GM23338 (cell line): ENCODE measurements around the gene IMPG2. TPM values are rescaled to one million over a fixed set of nuclear protein-coding genes. Genes with fewer than 3 reads are reported as not detected.

Source experiments
- ATAC-seq: fragments of 200-7000 bp; cut with Tn5 transposase; 3 replicates; pipeline ENCODE4 v1.9.1; 2020
- DNase-seq: peaks from one replicate; pipeline ENCODE4 v3.0.0-alpha.2; 2015; ENCODE audit warnings: low spot score
- H2AFZ ChIP-seq: fragments of 200-600 bp; sonication (generic); 2 replicates; pipeline ENCODE4 v1.8.0; 2016; ENCODE audit warnings: antibody characterized with exemption, mild to moderate bottlenecking, moderate library complexity
- H3F3A ChIP-seq: fragments of 200-600 bp; sonication (generic); replicated peaks from 2 replicates; pipeline ENCODE4 v1.8.0; 2017; ENCODE audit warnings: antibody characterized with exemption, mixed run types, low read depth
- H3K27ac ChIP-seq: fragments of 200-600 bp; sonication (generic); 2 replicates; pipeline ENCODE4 v1.6.1; 2016; ENCODE audit warnings: low read depth
- H3K27me3 ChIP-seq: fragments of 200-600 bp; sonication (generic); 2 replicates; pipeline ENCODE4 v1.8.0; 2016; ENCODE audit warnings: mild to moderate bottlenecking, mixed run types, moderate library complexity; ENCODE audit not compliant: insufficient read depth
- H3K36me3 ChIP-seq: fragments of 200-600 bp; sonication (generic); 2 replicates; pipeline ENCODE4 v1.8.0; 2016; ENCODE audit warnings: mild to moderate bottlenecking; ENCODE audit not compliant: insufficient read depth
- H3K4me1 ChIP-seq: fragments of 200-600 bp; sonication (generic); 2 replicates; pipeline ENCODE4 v1.8.0; 2016; ENCODE audit warnings: mild to moderate bottlenecking, moderate library complexity; ENCODE audit not compliant: insufficient read depth
- H3K4me2 ChIP-seq: fragments of 200-600 bp; sonication (generic); 2 replicates; pipeline ENCODE4 v1.7.1; 2017; ENCODE audit warnings: mixed run types
- H3K4me3 ChIP-seq: fragments of 200-600 bp; sonication (generic); 2 replicates; pipeline ENCODE4 v1.6.1; 2016; ENCODE audit warnings: mixed run types
- H3K79me2 ChIP-seq: fragments of 200-600 bp; sonication (generic); replicated peaks from 2 replicates; pipeline ENCODE4 v1.8.0; 2017; ENCODE audit warnings: mild to moderate bottlenecking; ENCODE audit not compliant: insufficient read depth
- H3K9me2 ChIP-seq: fragments of 200-600 bp; sonication (generic); 2 replicates; pipeline ENCODE4 v1.8.0; 2017; ENCODE audit not compliant: insufficient read depth
- H4K20me1 ChIP-seq: fragments of 200-600 bp; sonication (generic); replicated peaks from 2 replicates; pipeline ENCODE4 v1.8.0; 2017; ENCODE audit warnings: mild to moderate bottlenecking; ENCODE audit not compliant: insufficient read depth
- H3K27ac Mint-ChIP-seq: 2 replicates; pipeline ENCODE4 v1.8.0; 2020; ENCODE audit warnings: inconsistent platforms, mild to moderate bottlenecking, moderate library complexity, mixed read lengths
- H3K27me3 Mint-ChIP-seq: 3 replicates; pipeline ENCODE4 v1.8.0; 2022; ENCODE audit warnings: low read depth, mild to moderate bottlenecking, moderate library complexity, mixed read lengths, inconsistent platforms; ENCODE audit not compliant: insufficient read depth, poor library complexity
- H3K36me3 Mint-ChIP-seq: 3 replicates; pipeline ENCODE4 v1.8.0; 2021; ENCODE audit warnings: low read depth, mild to moderate bottlenecking, inconsistent platforms, moderate library complexity, mixed read lengths
- H3K4me1 Mint-ChIP-seq: 3 replicates; pipeline ENCODE4 v1.8.0; 2020; ENCODE audit warnings: mild to moderate bottlenecking, inconsistent platforms, mixed read lengths
- H3K4me3 Mint-ChIP-seq: 3 replicates; pipeline ENCODE4 v1.8.0; 2021; ENCODE audit warnings: moderate library complexity, mild to moderate bottlenecking, inconsistent platforms, mixed read lengths
- H3K9me3 Mint-ChIP-seq: 3 replicates; pipeline ENCODE4 v1.8.0; 2020; ENCODE audit warnings: moderate library complexity, mild to moderate bottlenecking, inconsistent platforms, mixed read lengths
- CREB1 ChIP-seq: fragments of 250-450 bp; sonication (Bioruptor Pico); IDR thresholded peaks from 2 replicates; pipeline ENCODE4 v1.5.0; 2020; ENCODE audit warnings: low read depth, mild to moderate bottlenecking, moderate library complexity
- EZH2 ChIP-seq: fragments of 200-600 bp; sonication (generic); IDR thresholded peaks from one replicate; pipeline ENCODE4 v1.8.0; 2017; ENCODE audit warnings: antibody characterized with exemption, mild to moderate bottlenecking, low read depth; ENCODE audit not compliant: unreplicated experiment
- EZH2phosphoT487 ChIP-seq: fragments of 200-600 bp; sonication (generic); IDR thresholded peaks from one replicate; pipeline ENCODE4 v1.8.1; 2018; ENCODE audit warnings: antibody characterized with exemption; ENCODE audit not compliant: unreplicated experiment
- JUNB ChIP-seq: IDR thresholded peaks from one replicate; pipeline ENCODE4 v1.6.1; 2016; ENCODE audit warnings: antibody characterized with exemption; ENCODE audit not compliant: unreplicated experiment
- NANOG ChIP-seq: IDR thresholded peaks from 2 replicates; pipeline ENCODE4 v1.6.1; 2016; ENCODE audit warnings: antibody characterized with exemption, borderline replicate concordance
- POLR2AphosphoS5 ChIP-seq: IDR thresholded peaks from 2 replicates; pipeline ENCODE4 v1.6.1; 2016; ENCODE audit warnings: antibody characterized with exemption, low read depth
- REST ChIP-seq: IDR thresholded peaks from one replicate; pipeline ENCODE4 v1.6.1; 2018; ENCODE audit warnings: antibody characterized with exemption; ENCODE audit not compliant: unreplicated experiment
- STAT1 ChIP-seq: IDR thresholded peaks from one replicate; pipeline ENCODE4 v1.6.1; 2016; ENCODE audit warnings: antibody characterized with exemption; ENCODE audit not compliant: unreplicated experiment
- ZNF114 ChIP-seq: fragments of 250-450 bp; sonication (Bioruptor Pico); IDR thresholded peaks from 2 replicates; pipeline ENCODE4 v1.5.0; 2020; ENCODE audit warnings: mild to moderate bottlenecking, moderate library complexity
- ZNF331 ChIP-seq: fragments of 250-450 bp; sonication (Bioruptor Pico); IDR thresholded peaks from 2 replicates; pipeline ENCODE4 v1.5.0; 2020; ENCODE audit warnings: low read depth, mild to moderate bottlenecking, moderate library complexity
- ZNF462 ChIP-seq: fragments of 250-450 bp; sonication (Bioruptor Pico); IDR thresholded peaks from 2 replicates; pipeline ENCODE4 v1.5.0; 2020; ENCODE audit warnings: mild to moderate bottlenecking, moderate library complexity
- polyA plus RNA-seq: library from polyadenylated mRNA; unstranded; fragments of >200 nt; fragmentation: Nextera tagmentation; extraction: Ambion mirVana; gene quantifications from 2 replicates; pipeline ENCODE4 v1.2.1, GENCODE V29; 2016
- total RNA-seq: library from RNA; depleted of rRNA; stranded (reverse); fragments of >200 nt; shearing (Covaris generic); gene quantifications from 2 replicates; pipeline ENCODE4 v1.2.3, GENCODE V29; 2014
- TF ChIP-seq, protein P1 (sequence below), 2 experiments: fragments of 200-600 bp in 1 of 2; sonication (generic) in 1 of 2; conservative IDR thresholded peaks; 2 replicates each; pipeline versions ENCODE4 v1.5.1 to v1.6.1; 2016 to 2017; ENCODE audit warnings: antibody characterized with exemption in 2 of 2, low read depth in 2 of 2, mild to moderate bottlenecking in 2 of 2, moderate library complexity in 1 of 2
- TF ChIP-seq, protein P2 (sequence below): IDR thresholded peaks from 2 replicates; pipeline ENCODE4 v1.6.1; 2016; ENCODE audit warnings: antibody characterized with exemption

The IMPG2 gene
- total and polyA plus RNA-seq, 2 experiments from 2014 or later, result not detected

DNA sequence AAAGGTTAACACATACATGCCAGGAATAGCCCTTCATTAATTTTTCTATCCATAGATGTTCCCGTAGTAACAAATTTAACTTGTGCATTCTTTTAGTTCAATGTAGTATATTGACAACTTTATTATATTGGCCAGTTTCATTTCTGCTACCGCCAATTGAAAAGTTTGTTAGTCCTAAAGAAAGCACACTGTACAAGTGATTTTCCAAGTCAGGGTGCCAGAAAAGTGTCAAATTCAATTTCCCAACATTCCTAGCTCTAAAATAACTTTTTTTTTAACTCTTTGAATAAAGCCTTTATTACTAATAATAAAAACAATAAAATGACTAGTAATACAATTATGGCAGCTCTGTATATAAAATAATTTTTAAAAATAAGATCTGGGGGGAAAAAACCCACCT, 68.9 kb downstream of the IMPG2 start:
- Mint-ChIP-seq H3K9me3 (no peaks in the 10 kb centered on the region; the same call in 2 of the 3 replicates), H3K27me3 (peaks cover 3% of the 10 kb centered on the region), H3K27ac (no peak overlapping the region), H3K36me3 (no peaks in the 10 kb centered on the region), H3K4me3 (no peak overlapping the region), H3K4me1 (peaks cover 29% of the 10 kb centered on the region; the same call in 2 of the 3 replicates)
- Histone ChIP-seq H2AFZ (no peak overlapping the region), H3F3A (no peaks in the 10 kb centered on the region), H3K79me2 (no peaks in the 10 kb centered on the region), H3K9me2 (no peaks in the 10 kb centered on the region), H3K36me3 (no peaks in the 10 kb centered on the region), H4K20me1 (no peaks in the 10 kb centered on the region), H3K27ac (no peak overlapping the region), H3K4me3 (no peak overlapping the region), H3K4me2 (no peak overlapping the region), H3K27me3 (no peaks in the 10 kb centered on the region), H3K4me1 (peaks cover 18% of the 10 kb centered on the region)
- ATAC-seq, result no peak
- TF ChIP-seq ZNF114 (CRISPR knock-in tag) (no peak), ZNF331 (CRISPR knock-in tag) (no peak), STAT1 (no peak), REST (no peak), NANOG (no peak), POLR2AphosphoS5 (no peak), JUNB (no peak), CREB1 (CRISPR knock-in tag) (no peak), ZNF462 (no peak), EZH2phosphoT487 (no peak), EZH2 (no peak)
- TF ChIP-seq, protein P1, sequence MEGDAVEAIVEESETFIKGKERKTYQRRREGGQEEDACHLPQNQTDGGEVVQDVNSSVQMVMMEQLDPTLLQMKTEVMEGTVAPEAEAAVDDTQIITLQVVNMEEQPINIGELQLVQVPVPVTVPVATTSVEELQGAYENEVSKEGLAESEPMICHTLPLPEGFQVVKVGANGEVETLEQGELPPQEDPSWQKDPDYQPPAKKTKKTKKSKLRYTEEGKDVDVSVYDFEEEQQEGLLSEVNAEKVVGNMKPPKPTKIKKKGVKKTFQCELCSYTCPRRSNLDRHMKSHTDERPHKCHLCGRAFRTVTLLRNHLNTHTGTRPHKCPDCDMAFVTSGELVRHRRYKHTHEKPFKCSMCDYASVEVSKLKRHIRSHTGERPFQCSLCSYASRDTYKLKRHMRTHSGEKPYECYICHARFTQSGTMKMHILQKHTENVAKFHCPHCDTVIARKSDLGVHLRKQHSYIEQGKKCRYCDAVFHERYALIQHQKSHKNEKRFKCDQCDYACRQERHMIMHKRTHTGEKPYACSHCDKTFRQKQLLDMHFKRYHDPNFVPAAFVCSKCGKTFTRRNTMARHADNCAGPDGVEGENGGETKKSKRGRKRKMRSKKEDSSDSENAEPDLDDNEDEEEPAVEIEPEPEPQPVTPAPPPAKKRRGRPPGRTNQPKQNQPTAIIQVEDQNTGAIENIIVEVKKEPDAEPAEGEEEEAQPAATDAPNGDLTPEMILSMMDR (conservative IDR thresholded peaks at IDR 0.05; ENCODE audit: low read depth in 2 of 2), result no peak
- TF ChIP-seq, protein P2, sequence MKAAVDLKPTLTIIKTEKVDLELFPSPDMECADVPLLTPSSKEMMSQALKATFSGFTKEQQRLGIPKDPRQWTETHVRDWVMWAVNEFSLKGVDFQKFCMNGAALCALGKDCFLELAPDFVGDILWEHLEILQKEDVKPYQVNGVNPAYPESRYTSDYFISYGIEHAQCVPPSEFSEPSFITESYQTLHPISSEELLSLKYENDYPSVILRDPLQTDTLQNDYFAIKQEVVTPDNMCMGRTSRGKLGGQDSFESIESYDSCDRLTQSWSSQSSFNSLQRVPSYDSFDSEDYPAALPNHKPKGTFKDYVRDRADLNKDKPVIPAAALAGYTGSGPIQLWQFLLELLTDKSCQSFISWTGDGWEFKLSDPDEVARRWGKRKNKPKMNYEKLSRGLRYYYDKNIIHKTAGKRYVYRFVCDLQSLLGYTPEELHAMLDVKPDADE, result no peak
- DNase-seq, result no peak
